HG03460 (cell line): ENCODE measurements around the gene DNAH3.
"Not testable (repeated sequence)": the region's sequence is repeated elsewhere in the genome, so short reads cannot be mapped to it uniquely, and the experiment has no call there.

Experiments
- ATAC-seq: cut with Tn5 transposase; IDR thresholded peaks from one replicate; pipeline ENCODE4 v1.9.1; 2021; ENCODE audit not compliant: unreplicated experiment

Gene DNAH3

DNA sequence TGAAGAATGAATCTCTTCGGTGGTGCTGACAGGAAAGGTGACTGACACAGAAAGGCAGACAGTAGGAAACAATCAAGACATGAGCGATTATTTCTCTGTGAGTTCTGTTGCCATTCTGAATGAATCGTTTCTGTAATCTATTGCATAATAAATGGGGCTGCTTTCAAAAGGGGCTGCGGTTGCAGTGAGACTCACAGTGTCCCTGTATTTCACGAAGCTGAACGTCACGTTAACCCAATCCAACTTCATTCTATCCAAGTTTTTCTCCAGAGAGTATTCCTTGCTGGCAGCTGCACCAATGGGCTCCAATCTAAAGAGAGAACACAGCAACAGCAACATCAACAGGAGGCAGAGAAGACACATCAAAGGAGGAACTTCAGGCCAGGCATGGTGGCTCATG is 75.4 kb downstream of the DNAH3 start:
- ATAC-seq = no peak

DNA sequence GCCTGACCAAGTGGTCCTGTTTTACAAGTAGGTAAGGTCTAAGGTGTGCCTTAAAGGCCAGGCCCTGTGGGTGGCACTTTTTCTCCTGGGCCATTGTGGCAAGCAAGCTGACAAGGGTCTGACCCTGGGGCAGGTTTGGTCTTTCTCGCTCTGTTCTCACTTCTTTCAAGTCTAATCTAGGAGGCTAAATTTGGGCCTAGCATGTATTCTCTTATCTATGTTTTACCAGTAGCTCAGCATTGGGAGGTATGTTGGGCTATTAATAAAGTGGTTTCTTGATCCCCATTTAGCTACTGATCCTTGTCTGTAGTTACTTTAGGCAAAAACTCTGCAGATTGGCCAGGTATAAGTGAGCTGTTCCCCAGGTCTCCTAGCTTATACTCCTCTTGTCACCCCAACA is 77.7 kb downstream of the DNAH3 start:
- no peak for ATAC-seq

DNA sequence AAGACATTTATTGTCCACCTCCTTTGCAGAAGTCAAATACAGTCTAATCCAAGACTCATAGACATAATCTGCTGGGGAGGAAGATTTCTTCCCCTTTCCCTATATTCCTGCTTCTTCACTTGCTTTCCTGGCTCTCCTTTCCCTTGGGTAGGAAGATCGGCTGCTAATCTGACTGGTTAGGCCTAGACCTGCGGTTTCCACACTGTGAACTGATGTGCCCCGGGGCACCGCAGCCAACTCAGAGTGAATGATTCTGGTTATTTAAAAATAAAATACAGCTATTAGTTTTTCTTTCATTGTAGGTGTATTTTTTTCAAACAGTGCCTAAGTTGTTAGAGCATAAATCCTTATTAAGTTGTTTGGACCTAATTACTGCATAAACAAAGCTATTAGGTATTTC is 78.9 kb downstream of the DNAH3 start:
- no peak for ATAC-seq

DNA sequence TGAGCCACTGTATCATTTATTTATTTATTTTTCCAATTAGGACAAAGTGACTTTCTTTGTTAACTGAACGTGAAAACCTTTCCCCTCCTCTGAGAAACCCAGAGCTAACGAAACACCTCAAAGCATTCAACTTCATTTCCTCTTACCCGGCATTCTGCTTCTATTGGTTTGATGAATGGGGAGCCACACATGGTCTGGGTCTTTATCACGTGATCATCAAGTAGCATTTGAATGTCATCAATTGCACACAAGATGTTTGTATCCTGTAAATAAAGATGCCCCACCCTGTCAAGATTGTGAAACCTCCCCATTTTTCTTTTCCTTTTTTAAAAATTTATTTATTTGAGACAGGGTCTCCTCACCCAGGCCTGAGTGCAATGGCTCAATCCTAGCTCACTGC is 80.1 kb downstream of the DNAH3 start:
- no peak for ATAC-seq

DNA sequence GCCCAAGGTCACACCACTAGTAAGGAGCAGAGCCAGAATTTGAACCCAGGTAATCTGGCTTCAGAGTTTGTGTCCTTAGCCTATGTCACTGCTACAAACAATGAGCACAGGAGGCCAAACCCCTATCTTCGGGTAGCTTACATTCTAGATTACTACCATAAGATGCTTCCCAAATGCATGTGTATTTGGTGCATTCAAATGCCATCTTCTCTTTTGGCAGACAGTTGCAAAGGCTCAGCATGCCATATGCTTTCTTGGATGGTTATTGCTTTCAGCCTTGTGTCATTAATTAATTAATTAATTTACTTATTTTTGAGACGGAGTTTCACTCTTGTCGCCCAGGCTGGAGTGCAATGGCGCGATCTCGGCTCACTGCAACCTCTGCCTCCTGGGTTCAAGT is 80.7 kb downstream of the DNAH3 start:
- ATAC-seq = no peak

DNA sequence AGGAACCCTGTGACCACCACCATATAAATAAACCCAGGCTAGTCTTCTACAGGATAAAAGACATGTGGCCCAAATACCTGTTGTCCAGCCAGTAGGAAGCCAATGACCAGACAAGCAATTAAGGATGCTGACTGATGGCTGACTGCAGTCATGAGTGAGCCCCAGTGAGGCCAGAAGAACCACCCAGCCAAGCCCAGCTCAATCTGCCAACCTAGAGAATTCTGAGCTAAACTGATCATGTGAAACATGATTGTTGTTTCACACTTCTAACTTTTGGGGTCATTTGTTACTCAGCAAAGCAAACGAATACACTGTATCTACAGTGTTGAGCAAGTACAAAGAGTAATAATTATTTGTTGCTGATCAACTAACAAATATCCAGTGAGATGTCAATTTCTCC is 86.4 kb downstream of the DNAH3 start:
- no peak for ATAC-seq

DNA sequence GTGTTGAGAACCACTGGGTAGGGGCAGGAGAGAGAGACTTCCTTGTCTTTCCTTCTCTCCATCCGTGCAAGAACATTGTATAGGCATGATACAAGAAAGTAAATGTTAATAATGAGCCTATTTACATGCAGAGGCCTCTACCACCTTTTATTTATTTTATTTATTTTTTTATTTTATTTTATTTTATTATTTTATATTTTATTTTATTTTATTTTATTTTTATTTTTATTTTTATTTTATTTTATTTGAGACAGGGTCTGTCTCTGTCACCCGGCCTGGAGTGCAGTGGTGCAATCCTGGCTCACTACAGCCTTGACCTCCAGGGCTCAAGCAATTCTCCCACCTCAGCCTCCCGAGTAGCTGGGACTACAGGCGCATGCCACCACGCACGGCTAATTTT is 87.3 kb downstream of the DNAH3 start:
- not testable (repeated sequence) for ATAC-seq

DNA sequence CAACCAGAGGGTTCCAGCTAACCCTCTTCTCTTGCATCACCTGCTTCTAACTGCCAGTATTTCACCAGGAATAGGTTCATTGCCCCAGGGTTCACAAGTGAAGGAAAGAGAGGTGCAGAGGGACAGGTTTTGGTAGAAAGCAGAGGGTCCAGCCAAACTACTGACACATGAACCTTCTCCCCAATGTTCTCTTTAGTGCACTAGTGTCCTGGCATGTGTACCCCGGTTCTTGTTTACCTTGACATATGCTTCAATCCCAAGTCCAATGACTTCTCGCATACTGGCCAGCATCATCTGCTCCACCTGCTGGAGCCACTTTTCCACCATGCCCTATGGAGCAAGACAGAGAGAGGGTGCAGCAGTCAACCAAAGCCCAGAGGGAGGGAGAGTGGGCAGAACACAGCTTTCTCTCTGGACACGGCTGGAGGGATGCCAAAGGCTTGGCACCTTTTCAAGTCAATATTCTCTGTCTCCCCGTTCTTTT is 90.6 kb downstream of the DNAH3 start:
- no peak for ATAC-seq

DNA sequence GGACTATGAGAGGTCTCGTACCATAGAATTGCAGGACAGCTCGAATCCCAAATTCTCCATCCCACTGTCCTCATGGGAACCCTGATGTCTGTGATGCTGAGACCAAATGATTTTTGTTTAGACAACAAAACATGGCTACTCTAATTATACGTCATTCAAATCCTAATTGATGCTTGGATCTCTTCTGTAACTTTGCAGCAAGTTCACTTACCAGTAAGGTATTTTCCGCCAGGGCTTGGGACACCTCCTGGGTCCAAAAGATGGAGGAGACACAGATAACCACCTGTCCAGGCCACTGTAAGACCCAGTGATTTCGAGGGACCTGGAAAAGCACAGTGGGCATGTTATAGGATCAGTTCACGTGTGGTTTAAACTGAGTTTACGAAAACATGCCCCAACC is 92.8 kb downstream of the DNAH3 start:
- no peak for ATAC-seq

DNA sequence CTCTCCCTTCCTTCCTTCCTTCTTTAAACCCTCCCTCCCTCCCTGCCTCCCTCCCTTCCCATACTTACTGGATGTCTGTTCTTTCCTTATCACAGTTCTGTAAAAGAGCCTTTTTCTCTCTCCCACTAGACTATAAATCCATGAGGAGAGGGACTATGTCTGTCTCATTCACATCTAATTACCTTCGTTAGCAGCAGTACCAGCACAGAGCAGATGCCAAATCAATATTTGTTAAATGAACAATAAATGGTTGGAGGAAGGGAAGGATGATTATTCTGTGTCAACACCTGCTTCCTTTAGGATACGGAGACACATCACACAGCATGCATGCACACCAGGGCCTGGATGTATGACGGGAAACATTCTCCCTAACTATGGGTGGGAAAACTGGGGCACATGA is 94.2 kb downstream of the DNAH3 start:
- no peak for ATAC-seq

DNA sequence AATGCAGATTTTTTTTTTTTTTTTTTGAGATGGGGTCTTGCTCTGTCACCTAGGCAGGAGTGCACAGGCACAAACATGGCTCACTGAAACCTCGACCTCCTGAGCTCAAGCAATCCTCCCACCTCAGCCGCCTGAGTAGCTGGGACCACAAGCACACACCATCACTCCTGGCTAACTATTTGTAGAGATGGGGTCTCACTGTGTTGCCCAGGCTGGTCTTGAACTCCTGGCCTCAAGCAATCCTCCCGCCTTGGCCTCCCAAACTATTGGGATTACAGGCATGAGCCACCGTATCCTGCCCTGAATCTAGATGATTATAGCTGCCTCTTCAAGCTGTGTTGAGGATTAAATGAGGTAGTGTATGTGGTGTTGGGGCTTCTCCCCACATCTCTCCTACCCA is 94.9 kb downstream of the DNAH3 start:
- ATAC-seq = not testable (repeated sequence)

DNA sequence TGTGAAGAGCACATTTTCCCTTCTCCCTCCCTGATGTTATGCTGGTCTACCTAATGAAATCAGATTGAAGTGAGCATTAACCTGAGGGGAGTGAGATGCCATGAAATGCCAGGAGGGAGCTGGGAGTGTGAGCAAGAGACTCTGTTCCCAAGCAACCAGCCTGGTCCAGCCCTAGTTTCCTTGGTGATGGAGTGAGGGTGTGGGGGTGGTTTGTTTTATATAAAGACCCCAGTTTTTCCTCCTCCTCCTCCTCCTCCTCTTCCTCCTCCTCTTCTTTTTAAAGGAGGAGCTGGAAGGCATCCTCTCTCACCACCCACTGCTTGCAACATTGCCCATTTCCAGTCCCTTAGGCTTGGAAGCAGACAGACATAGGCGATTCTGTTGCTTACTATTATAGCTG is 97.1 kb downstream of the DNAH3 start:
- ATAC-seq = no peak

DNA sequence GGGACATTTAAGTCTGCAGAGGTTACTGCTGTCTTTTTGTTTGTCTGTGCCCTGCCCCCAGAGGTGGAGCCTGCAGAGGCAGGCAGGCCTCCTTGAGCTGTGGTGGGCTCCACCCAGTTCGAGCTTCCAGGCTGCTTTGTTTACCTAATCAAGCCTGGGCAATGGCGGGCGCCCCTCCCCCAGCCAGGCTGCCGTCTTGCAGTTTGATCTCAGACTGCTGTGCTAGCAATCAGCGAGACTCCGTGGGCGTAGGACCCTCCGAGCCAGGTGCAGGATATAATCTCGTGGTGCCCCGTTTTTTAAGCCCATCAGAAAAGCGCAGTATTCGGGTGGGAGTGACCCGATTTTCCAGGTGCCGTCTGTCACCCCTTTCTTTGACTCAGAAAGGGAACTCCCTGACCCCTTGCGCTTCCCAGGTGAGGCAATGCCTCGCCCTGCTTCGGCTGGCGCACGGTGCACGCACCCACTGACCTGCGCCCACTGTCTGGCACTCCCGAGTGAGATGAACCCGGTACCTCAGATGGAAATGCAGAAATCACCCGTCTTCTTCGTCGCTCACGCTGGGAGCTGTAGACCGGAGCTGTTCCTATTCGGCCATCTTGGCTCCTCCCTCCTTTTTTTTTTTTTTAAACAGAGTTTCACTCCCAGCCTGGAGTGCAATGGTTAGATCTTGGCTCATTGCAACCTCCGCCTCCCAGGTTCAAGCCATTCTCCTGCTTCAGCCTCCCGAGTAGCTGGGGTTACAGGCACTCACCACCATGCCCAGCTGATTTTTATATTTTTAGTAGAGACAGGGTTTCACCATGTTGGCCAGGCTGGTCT is 102.3 kb downstream of the DNAH3 start:
- not testable (repeated sequence) for ATAC-seq

DNA sequence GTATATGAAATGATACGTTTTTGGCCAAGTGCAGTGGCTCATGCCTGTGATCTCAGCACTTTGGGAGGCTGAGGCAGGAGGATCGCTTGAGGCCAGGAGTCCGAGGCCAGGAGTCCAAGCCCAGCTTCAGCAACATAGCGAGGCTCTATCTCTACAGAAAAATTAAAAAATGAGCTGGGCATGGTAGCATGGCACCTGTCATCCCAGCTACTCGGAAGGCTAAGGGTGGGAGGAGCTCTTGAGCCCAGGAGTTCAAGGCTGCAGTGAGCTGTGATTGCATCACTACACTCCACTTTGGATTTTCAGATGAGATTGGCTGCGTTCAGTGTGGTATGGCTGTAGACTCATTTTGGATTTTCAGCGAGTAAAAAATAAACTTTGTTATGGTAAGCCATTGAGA is 112.4 kb downstream of the DNAH3 start:
- no peak for ATAC-seq

DNA sequence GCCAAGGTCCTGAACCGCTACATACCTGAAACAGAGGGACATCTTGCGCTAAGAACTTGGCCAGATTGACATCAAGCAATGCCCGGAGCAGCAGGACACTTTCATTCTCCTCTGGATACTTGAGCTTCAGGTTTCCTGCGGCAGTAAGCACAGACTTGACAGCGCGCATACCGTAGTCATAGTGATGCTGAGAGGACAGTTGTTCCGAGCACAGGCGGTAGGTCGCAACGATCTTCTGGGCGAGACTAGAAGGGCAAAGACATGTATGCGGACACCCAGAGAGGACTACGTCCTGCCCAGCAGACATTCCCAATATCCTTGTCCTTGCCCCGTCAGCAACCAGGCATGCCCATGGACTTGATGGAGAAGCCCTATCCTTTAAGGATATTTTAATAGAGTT is 112.9 kb downstream of the DNAH3 start:
- ATAC-seq = no peak

DNA sequence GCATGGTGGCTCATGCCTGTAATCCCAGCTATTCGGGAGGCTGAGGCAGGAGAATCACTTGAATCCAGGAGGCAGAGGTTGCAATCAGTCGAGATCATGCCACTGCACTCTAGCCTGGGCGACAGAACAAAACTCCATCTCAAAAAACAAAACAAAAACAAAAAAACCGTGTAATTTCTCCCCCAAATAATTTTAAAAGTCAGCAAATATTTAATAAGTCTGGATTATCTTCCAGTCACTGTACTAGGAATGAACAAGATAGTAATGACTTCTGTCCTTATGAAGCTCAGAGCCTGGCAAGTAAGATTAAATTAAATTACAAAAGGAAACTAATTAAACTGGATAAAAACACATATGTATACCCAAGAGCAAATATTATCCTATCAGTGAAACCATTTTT is 113.5 kb downstream of the DNAH3 start:
- no peak for ATAC-seq

DNA sequence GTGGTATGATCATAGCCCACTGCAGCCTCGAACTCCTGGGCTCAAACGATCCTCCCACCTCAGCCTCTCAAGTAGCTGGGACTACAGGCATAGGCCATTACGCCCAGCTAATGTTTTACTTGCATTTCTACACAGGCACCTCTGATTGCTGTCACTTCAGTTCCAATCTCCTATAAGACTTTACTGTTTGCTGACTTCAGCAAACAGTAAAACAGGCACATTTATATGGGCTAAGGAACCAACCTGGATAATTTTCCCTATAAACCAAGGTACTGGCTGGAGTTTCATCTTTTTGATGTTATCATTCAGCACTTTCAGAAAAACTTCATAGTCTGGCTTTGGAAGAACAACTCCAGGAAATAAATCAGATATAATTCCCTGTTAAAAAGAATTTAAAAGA is 114.2 kb downstream of the DNAH3 start:
- ATAC-seq = no peak

DNA sequence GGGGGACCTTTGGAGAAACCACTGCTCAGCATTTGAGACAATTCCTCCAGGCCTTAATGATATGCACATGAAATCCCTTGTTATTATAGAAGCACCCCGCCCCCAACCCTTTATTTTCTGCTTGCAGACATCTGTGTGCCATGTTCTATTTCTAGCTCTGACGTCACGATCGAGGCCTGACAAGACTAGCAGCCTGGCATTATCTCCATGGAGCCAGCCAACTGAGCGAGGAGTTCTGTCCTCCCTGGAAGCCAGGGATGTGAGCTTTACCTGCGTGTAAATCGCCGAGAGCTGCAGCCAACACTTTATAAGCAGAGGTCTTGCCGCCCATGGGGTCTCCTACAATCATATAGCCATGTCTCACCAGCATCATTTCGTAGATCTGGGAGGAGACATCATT is 116.9 kb downstream of the DNAH3 start:
- no peak for ATAC-seq

DNA sequence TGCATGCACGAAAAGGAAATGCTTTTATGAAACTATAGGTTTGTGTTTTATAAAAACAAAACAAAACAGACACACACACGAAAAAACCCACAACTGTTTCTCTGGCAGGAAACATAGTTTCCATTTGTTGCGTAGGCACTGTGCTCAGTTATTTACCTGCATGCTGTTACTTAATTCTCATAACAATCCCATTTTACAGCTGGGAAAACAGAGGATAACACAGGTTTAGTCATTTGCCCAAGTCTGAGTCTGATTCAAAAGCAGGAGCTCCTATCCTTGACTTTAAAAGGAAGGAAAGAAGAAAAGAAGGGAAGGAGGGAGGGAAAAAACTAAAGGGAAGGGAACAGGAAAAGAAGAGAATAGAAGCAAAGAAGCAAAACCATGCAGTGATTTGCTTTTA is 117.4 kb downstream of the DNAH3 start:
- ATAC-seq = no peak

DNA sequence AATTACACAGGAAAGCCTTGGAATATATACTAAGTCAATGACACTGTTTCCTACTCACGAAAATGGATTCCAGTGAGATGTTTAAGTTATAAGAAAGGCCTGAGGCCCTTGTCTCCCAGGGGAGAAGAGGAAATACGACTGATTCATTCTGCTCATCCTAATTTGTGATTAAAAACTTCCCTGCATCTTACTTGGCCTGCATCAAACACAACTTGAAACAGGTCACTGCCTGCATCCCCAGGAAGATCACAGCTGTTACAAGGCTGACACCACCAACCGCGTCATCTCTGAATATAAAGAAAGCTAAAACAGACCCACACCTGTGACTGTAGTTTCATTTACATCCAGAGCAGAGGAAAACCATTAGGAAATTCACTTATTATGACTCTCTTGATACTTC is 121.9 kb downstream of the DNAH3 start:
- no peak for ATAC-seq

DNA sequence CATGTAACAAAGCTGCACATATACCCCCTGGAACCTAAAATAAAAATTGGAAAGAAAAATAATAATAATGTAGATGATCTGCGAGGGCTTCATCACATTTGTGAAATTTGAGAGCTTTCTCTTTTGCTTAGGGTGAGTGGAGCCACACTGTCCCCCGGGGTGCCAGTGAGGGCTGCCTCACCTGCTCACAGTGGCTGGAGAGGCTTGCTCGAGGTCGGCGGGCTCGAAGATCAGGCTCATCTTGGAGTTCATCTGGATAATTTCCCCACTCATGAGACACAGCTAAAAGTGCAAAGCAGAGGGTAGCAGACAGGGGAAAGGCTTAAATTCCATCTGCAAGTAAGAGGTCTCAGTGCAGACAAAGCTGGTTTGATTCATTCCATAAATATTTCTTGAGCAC is 123.8 kb downstream of the DNAH3 start:
- no peak for ATAC-seq

DNA sequence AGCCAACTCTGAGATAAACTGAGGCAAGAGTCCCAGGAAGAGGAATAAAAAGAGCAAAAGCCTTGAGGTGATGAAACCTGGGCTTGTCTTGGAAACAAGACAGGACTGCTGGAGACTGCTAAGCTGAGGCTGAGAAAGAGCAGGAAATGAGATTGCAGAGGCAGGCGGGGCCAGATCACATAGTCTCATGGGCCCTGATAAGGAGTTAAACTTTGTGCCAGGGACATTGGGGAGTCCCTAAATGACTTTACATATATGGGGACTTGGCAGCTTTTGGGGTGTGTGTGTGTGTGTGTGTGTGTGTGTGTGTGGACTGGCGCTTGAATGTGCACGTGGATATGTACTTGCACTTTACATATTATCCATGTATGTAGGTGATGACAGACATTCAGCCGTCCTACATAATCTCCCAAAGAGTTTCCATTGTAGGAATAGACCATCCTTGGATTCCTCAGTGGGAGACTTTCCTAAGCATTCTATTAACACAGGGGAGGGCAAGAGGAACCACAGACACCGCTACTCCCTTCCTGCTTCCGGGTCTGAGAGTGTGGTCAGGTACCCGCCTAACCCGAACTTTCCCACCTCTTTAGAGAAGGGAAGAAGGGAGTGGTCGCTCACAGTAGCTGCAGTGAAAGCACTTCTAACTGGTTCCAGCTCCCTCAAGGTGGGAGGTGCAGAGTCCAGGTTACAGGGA is 127.0 kb downstream of the DNAH3 start:
- ATAC-seq = no peak

DNA sequence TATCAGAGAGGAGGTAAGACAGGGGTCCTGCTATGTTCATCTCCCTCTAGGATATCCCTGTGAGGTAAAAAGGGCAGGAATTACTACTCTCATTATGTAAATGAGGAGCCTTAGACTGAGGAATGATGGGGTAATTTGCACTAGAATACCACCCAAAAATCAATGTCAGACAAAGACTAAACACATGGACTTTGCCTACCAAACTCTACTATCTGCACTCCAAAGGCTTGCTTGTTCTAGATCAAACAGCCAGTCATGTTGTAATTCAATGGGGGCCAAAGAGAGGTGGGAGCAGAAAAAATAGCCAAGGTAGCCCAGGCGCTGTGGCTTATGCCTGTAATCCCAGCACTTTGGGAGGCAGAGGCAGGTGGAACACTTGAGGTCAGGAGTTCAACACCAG is 129.3 kb downstream of the DNAH3 start:
- ATAC-seq = no peak
